ENCODE results near the gene ADAM19. TPM values are rescaled to one million over a fixed set of nuclear protein-coding genes. Genes with fewer than 3 reads are reported as not detected.

ADAM19 gene
- total and polyA plus RNA-seq, 2 experiments from 2014 or later = 9.1 to 13.2 TPM

DNA sequence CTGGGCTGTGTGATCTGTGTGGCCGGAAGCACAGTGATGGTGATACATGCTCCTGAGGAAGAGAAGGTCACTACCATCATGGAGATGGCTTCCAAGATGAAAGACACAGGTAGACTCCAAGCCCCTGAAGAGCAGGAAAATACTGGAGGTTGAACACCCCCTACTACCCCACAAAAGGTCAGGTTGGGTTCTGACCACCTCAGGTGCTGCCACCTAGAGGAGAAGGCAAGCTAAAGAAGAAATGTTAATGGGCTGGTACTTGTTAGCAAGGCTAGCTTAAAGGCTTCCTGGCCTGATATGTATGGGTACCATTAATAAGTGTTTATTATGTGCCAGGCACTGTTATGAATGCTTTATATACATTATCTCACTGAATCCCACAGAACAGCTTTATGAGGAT is 103.9 kb downstream of the ADAM19 start:
- Mint-ChIP-seq H3K36me3 (ENCODE audit: low read depth) (no peaks in the 10 kb centered on the region), H3K27me3 (ENCODE audit: insufficient read depth, low read depth, poor library complexity) (no peaks in the 10 kb centered on the region), H3K4me1 (no peaks in the 10 kb centered on the region), H3K27ac (no peak overlapping the region), H3K4me3 (no peak overlapping the region), H3K9me3 (no peaks in the 10 kb centered on the region)
- DNase-seq (ENCODE audit: low spot score) = peak; percentile 82
- H3K4me1 ChIP-seq (ENCODE audit: insufficient read depth) = no peaks in the 10 kb centered on the region
- H3K27me3 ChIP-seq (ENCODE audit: insufficient read depth) = no peaks in the 10 kb centered on the region
- TF ChIP-seq STAT1 (IDR thresholded peaks at IDR 0.05; ENCODE audit: unreplicated experiment) = no peak
- TF ChIP-seq, protein P1, sequence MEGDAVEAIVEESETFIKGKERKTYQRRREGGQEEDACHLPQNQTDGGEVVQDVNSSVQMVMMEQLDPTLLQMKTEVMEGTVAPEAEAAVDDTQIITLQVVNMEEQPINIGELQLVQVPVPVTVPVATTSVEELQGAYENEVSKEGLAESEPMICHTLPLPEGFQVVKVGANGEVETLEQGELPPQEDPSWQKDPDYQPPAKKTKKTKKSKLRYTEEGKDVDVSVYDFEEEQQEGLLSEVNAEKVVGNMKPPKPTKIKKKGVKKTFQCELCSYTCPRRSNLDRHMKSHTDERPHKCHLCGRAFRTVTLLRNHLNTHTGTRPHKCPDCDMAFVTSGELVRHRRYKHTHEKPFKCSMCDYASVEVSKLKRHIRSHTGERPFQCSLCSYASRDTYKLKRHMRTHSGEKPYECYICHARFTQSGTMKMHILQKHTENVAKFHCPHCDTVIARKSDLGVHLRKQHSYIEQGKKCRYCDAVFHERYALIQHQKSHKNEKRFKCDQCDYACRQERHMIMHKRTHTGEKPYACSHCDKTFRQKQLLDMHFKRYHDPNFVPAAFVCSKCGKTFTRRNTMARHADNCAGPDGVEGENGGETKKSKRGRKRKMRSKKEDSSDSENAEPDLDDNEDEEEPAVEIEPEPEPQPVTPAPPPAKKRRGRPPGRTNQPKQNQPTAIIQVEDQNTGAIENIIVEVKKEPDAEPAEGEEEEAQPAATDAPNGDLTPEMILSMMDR (conservative IDR thresholded peaks at IDR 0.05; ENCODE audit: low read depth in 2 of 2) = peak; percentile 79 to 86
- no peaks in the 10 kb centered on the region for H3K79me2 ChIP-seq (replicated peaks; ENCODE audit: insufficient read depth)
- no peaks in the 10 kb centered on the region for H3K9me2 ChIP-seq (ENCODE audit: insufficient read depth)
- no peak overlapping the region for H3K27ac ChIP-seq (ENCODE audit: low read depth)
- H3K36me3 ChIP-seq (ENCODE audit: insufficient read depth) = no peaks in the 10 kb centered on the region
- H2AFZ ChIP-seq = no peak overlapping the region
- peak; percentile 91 for ATAC-seq
- no peaks in the 10 kb centered on the region for H4K20me1 ChIP-seq (replicated peaks; ENCODE audit: insufficient read depth)
- no peak overlapping the region for H3K4me2 ChIP-seq
- no peaks in the 10 kb centered on the region for H3F3A ChIP-seq (replicated peaks; ENCODE audit: low read depth)
- no peak overlapping the region for H3K4me3 ChIP-seq

- H3K4me1 Mint-ChIP-seq = no peaks in the 10 kb centered on the region
Measured at GRCh38 chr5:157470631-157471030, 104.9 kb downstream of the ADAM19 start.

More at GRCh38 chr5:157470631-157471030, 104.9 kb downstream of the ADAM19 start:
- Mint-ChIP-seq H3K27ac (no peak overlapping the region), H3K9me3 (no peaks in the 10 kb centered on the region), H3K36me3 (ENCODE audit: low read depth) (no peaks in the 10 kb centered on the region), H3K4me3 (no peak overlapping the region), H3K27me3 (ENCODE audit: insufficient read depth, low read depth, poor library complexity) (no peaks in the 10 kb centered on the region)
- no peaks in the 10 kb centered on the region for H3F3A ChIP-seq (replicated peaks; ENCODE audit: low read depth)
- no peaks in the 10 kb centered on the region for H3K4me1 ChIP-seq (ENCODE audit: insufficient read depth)
- TF ChIP-seq STAT1 (IDR thresholded peaks at IDR 0.05; ENCODE audit: unreplicated experiment) = no peak
- TF ChIP-seq EZH2 (IDR thresholded peaks at IDR 0.05; ENCODE audit: low read depth, unreplicated experiment) = no peak
- TF ChIP-seq JUNB (IDR thresholded peaks at IDR 0.05; ENCODE audit: unreplicated experiment) = no peak
- no peak for TF ChIP-seq ZNF331 (CRISPR knock-in tag; IDR thresholded peaks at IDR 0.05; ENCODE audit: low read depth)
- TF ChIP-seq, protein P2, sequence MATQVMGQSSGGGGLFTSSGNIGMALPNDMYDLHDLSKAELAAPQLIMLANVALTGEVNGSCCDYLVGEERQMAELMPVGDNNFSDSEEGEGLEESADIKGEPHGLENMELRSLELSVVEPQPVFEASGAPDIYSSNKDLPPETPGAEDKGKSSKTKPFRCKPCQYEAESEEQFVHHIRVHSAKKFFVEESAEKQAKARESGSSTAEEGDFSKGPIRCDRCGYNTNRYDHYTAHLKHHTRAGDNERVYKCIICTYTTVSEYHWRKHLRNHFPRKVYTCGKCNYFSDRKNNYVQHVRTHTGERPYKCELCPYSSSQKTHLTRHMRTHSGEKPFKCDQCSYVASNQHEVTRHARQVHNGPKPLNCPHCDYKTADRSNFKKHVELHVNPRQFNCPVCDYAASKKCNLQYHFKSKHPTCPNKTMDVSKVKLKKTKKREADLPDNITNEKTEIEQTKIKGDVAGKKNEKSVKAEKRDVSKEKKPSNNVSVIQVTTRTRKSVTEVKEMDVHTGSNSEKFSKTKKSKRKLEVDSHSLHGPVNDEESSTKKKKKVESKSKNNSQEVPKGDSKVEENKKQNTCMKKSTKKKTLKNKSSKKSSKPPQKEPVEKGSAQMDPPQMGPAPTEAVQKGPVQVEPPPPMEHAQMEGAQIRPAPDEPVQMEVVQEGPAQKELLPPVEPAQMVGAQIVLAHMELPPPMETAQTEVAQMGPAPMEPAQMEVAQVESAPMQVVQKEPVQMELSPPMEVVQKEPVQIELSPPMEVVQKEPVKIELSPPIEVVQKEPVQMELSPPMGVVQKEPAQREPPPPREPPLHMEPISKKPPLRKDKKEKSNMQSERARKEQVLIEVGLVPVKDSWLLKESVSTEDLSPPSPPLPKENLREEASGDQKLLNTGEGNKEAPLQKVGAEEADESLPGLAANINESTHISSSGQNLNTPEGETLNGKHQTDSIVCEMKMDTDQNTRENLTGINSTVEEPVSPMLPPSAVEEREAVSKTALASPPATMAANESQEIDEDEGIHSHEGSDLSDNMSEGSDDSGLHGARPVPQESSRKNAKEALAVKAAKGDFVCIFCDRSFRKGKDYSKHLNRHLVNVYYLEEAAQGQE (IDR thresholded peaks at IDR 0.05; ENCODE audit: unreplicated experiment) = no peak
- TF ChIP-seq, protein P1 (conservative IDR thresholded peaks at IDR 0.05; ENCODE audit: low read depth in 2 of 2) = no peak
- TF ChIP-seq, protein P3, sequence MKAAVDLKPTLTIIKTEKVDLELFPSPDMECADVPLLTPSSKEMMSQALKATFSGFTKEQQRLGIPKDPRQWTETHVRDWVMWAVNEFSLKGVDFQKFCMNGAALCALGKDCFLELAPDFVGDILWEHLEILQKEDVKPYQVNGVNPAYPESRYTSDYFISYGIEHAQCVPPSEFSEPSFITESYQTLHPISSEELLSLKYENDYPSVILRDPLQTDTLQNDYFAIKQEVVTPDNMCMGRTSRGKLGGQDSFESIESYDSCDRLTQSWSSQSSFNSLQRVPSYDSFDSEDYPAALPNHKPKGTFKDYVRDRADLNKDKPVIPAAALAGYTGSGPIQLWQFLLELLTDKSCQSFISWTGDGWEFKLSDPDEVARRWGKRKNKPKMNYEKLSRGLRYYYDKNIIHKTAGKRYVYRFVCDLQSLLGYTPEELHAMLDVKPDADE (IDR thresholded peaks at IDR 0.05) = no peak
- H3K4me2 ChIP-seq = no peak overlapping the region
- H2AFZ ChIP-seq = no peak overlapping the region
- no peak overlapping the region for H3K27ac ChIP-seq (ENCODE audit: low read depth)
- no peaks in the 10 kb centered on the region for H3K9me2 ChIP-seq (ENCODE audit: insufficient read depth)
- DNase-seq (ENCODE audit: low spot score) (no peak), ATAC-seq (no peak)
- H3K79me2 ChIP-seq (replicated peaks; ENCODE audit: insufficient read depth) = no peaks in the 10 kb centered on the region
- no peaks in the 10 kb centered on the region for H3K27me3 ChIP-seq (ENCODE audit: insufficient read depth)
- no peaks in the 10 kb centered on the region for H3K36me3 ChIP-seq (ENCODE audit: insufficient read depth)
- no peak overlapping the region for H3K4me3 ChIP-seq
- H4K20me1 ChIP-seq (replicated peaks; ENCODE audit: insufficient read depth) = no peaks in the 10 kb centered on the region

Measured in GM23338 (cell line).